ENCODE results near the gene DLG5.

DNA sequence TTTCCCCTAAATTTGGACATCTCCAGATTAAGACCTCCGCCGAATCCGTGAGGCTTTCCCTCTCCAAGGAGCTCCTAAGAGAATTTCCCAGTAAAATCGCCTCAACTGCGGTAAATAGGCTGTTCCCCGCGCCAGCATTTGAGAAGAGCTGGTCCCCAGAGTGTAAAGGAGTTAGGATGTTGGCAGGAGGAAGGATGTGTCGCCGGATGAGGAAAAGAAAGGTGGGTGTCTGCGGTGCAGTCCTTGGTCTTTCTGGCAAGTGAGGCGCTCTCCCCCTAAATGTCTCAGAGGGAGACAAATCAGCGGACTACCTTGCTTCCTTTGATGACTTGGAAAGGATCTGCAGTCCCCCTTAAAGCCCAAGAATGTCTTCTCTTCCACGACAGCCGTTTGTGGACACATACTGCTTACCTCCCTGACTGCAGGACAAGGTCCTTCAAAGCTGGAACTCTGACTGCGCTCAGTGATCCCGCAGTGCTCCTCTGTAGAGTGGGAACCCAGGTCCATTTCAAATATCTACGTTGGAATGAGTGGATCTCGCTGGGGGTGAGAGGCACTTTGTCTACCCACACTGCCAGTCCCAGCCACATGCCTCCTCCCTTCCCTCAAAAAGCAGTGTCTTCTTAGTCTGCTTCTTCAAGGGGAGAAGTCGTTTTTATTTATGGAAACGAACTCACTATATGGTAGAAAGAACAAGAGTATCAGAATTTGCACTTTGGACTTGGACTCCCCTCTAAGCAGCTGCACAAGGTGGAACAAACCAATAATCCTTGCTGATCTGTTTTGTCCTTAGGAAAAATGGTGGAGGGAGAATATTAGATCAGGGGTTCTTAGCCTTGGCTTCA is 1.1 kb upstream of the DLG5 start:
- TF ChIP-seq, protein P1, sequence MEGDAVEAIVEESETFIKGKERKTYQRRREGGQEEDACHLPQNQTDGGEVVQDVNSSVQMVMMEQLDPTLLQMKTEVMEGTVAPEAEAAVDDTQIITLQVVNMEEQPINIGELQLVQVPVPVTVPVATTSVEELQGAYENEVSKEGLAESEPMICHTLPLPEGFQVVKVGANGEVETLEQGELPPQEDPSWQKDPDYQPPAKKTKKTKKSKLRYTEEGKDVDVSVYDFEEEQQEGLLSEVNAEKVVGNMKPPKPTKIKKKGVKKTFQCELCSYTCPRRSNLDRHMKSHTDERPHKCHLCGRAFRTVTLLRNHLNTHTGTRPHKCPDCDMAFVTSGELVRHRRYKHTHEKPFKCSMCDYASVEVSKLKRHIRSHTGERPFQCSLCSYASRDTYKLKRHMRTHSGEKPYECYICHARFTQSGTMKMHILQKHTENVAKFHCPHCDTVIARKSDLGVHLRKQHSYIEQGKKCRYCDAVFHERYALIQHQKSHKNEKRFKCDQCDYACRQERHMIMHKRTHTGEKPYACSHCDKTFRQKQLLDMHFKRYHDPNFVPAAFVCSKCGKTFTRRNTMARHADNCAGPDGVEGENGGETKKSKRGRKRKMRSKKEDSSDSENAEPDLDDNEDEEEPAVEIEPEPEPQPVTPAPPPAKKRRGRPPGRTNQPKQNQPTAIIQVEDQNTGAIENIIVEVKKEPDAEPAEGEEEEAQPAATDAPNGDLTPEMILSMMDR (IDR thresholded peaks at IDR 0.05; ENCODE audit: poor library complexity) = no peak
- TF ChIP-seq EZH2 (IDR thresholded peaks at IDR 0.05; ENCODE audit: borderline replicate concordance) = no peak
